Mesenchymal stem cell (in vitro differentiated cells and primary cell): ENCODE data around the gene TM4SF20.

ENCODE experiments used
- DNase-seq: peaks from one replicate; pipeline ENCODE4 v3.0.0-alpha.2; 2013
- H2AFZ ChIP-seq: one replicate; pipeline ENCODE4 v1.6.1; 2013; ENCODE audit warnings: low read depth, mild to moderate bottlenecking, control low read depth, inconsistent platforms, low read length, moderate library complexity
- H2AK5ac ChIP-seq: 2 replicates; pipeline ENCODE4 v1.6.1; 2013; ENCODE audit warnings: low read length, moderate library complexity, mild to moderate bottlenecking, inconsistent platforms; ENCODE audit not compliant: severe bottlenecking
- H2BK120ac ChIP-seq: one replicate; pipeline ENCODE4 v1.6.1; 2013; ENCODE audit warnings: low read depth, mild to moderate bottlenecking, inconsistent platforms, low read length, moderate library complexity
- H2BK12ac ChIP-seq, 2 experiments: one replicate each; pipeline ENCODE4 v1.6.1; 2013; ENCODE audit warnings: inconsistent platforms in 2 of 2, low read length in 2 of 2, mild to moderate bottlenecking in 2 of 2, moderate library complexity in 2 of 2, control low read depth in 1 of 2
- H2BK15ac ChIP-seq: one replicate; pipeline ENCODE4 v1.6.1; 2013; ENCODE audit warnings: mild to moderate bottlenecking, low read depth, inconsistent platforms; ENCODE audit not compliant: poor library complexity, severe bottlenecking
- H2BK5ac ChIP-seq: 2 replicates; pipeline ENCODE4 v1.6.1; 2013; ENCODE audit warnings: low read depth, mild to moderate bottlenecking, low read length, control low read depth, inconsistent platforms; ENCODE audit not compliant: poor library complexity, severe bottlenecking
- H3K14ac ChIP-seq, 2 experiments: one replicate each; pipeline ENCODE4 v1.6.1; 2013; ENCODE audit warnings: inconsistent platforms in 2 of 2, low read length in 2 of 2, control low read depth in 1 of 2, mild to moderate bottlenecking in 1 of 2, moderate library complexity in 1 of 2
- H3K18ac ChIP-seq, 2 experiments: one replicate each; pipeline ENCODE4 v1.6.1; 2013; ENCODE audit warnings: inconsistent platforms in 2 of 2, low read length in 2 of 2, control low read depth in 1 of 2, low read depth in 1 of 2, mild to moderate bottlenecking in 1 of 2
- H3K23ac ChIP-seq, 2 experiments: one replicate each; pipeline ENCODE4 v1.6.1; 2013; ENCODE audit warnings: inconsistent platforms in 2 of 2, low read length in 2 of 2, mild to moderate bottlenecking in 2 of 2, moderate library complexity in 2 of 2, control low read depth in 1 of 2
- H3K27ac ChIP-seq: 2 replicates; pipeline ENCODE4 v1.5.1; 2013; ENCODE audit warnings: mild to moderate bottlenecking, moderate library complexity, low read length, control low read depth, inconsistent platforms; ENCODE audit not compliant: poor library complexity, severe bottlenecking
- H3K27me3 ChIP-seq, 2 experiments: 2 replicates each; pipeline versions ENCODE4 v1.6.1 to v1.7.0; 2013; ENCODE audit warnings: low read length in 2 of 2, mild to moderate bottlenecking in 2 of 2, moderate library complexity in 2 of 2, control low read depth in 1 of 2, inconsistent platforms in 1 of 2; ENCODE audit not compliant: control insufficient read depth in 1 of 2, insufficient read depth in 1 of 2
- H3K36me3 ChIP-seq, 2 experiments: 2 replicates each; pipeline versions ENCODE4 v1.6.1 to v1.7.0; 2013; ENCODE audit warnings: low read length in 2 of 2, control low read depth in 1 of 2, inconsistent platforms in 1 of 2, low read depth in 1 of 2, mild to moderate bottlenecking in 1 of 2; ENCODE audit not compliant: insufficient read depth in 2 of 2, control insufficient read depth in 1 of 2
- H3K4ac ChIP-seq, 2 experiments: one replicate each; pipeline ENCODE4 v1.6.1; 2013; ENCODE audit warnings: inconsistent platforms in 2 of 2, low read length in 2 of 2, mild to moderate bottlenecking in 2 of 2, moderate library complexity in 2 of 2, control low read depth in 1 of 2, low read depth in 1 of 2
- H3K4me1 ChIP-seq: 2 replicates; pipeline ENCODE4 v1.6.1; 2013; ENCODE audit warnings: low read depth, low read length, control low read depth; ENCODE audit not compliant: control insufficient read depth, insufficient read depth
- H3K4me2 ChIP-seq: 2 replicates; pipeline ENCODE4 v1.6.1; 2013; ENCODE audit warnings: low read length, mild to moderate bottlenecking, inconsistent platforms; ENCODE audit not compliant: poor library complexity, severe bottlenecking
- H3K4me3 ChIP-seq, 2 experiments: 2 replicates each; pipeline versions ENCODE4 v1.5.1 to v1.7.0; 2013; ENCODE audit warnings: low read length in 2 of 2, mild to moderate bottlenecking in 2 of 2, control low read depth in 1 of 2, low read depth in 1 of 2; ENCODE audit not compliant: insufficient read depth in 1 of 2
- H3K79me1 ChIP-seq: replicated peaks from 2 replicates; pipeline ENCODE4 v1.6.1; 2013; ENCODE audit warnings: mild to moderate bottlenecking, control low read depth, low read length, inconsistent platforms; ENCODE audit not compliant: poor library complexity, severe bottlenecking
- H3K9ac ChIP-seq: 2 replicates; pipeline ENCODE4 v1.7.0; 2013; ENCODE audit warnings: mild to moderate bottlenecking, low read length, moderate library complexity
- H3K9me3 ChIP-seq: 2 replicates; pipeline ENCODE4 v1.7.0; 2013; ENCODE audit warnings: mild to moderate bottlenecking, low read length; ENCODE audit not compliant: control insufficient read depth
- H4K8ac ChIP-seq: one replicate; pipeline ENCODE4 v1.6.1; 2013; ENCODE audit warnings: inconsistent platforms, mild to moderate bottlenecking, low read length, moderate library complexity
- H4K91ac ChIP-seq: one replicate; pipeline ENCODE4 v1.6.1; 2013; ENCODE audit warnings: mild to moderate bottlenecking, low read length, inconsistent platforms
- WGBS: methylation state at CpG from one replicate; pipeline ENCODE4 v1.1.7; 2013; ENCODE audit warnings: mixed read lengths; 5-methylcytosine and 5-hydroxymethylcytosine counted together

TM4SF20 gene

GRCh38 chr2:227410191-227410590 is 31.1 kb upstream of the TM4SF20 start:
- no peak overlapping the region for H4K8ac ChIP-seq
- no peak overlapping the region for H3K4me3 ChIP-seq
- no peaks in the 10 kb centered on the region for H3K9me3 ChIP-seq
- no peak overlapping the region for H3K23ac ChIP-seq
- no peak overlapping the region for H3K27ac ChIP-seq
- no peak overlapping the region for H4K91ac ChIP-seq
- H2BK15ac ChIP-seq, result no peak overlapping the region
- DNase-seq, result no peak
- H3K36me3 ChIP-seq, result no peaks in the 10 kb centered on the region
- peaks cover 7% of the 10 kb centered on the region for H3K4me1 ChIP-seq
- H3K4me2 ChIP-seq, result no peak overlapping the region
- no peak overlapping the region for H2BK12ac ChIP-seq
- WGBS, result 87% methylated on average over 3 of the region's 3 CpGs
- no peak overlapping the region for H2BK5ac ChIP-seq
- no peak overlapping the region for H3K14ac ChIP-seq
- no peak overlapping the region for H2AK5ac ChIP-seq
- no peak overlapping the region for H2AFZ ChIP-seq
- no peak overlapping the region for H3K4ac ChIP-seq
- no peak overlapping the region for H3K18ac ChIP-seq
- H3K27me3 ChIP-seq, result no peaks in the 10 kb centered on the region
- no peak overlapping the region for H3K9ac ChIP-seq
- no peaks in the 10 kb centered on the region for H3K79me1 ChIP-seq
- no peak overlapping the region for H2BK120ac ChIP-seq

GRCh38 chr2:227407591-227408151 is 28.6 kb upstream of the TM4SF20 start:
- no peaks in the 10 kb centered on the region for H3K36me3 ChIP-seq
- WGBS, result 93% methylated on average over 16 of the region's 16 CpGs
- no peak overlapping the region for H3K4me3 ChIP-seq
- peaks cover 3% of the 10 kb centered on the region for H3K4me1 ChIP-seq
- no peaks in the 10 kb centered on the region for H3K79me1 ChIP-seq
- no peak overlapping the region for H4K91ac ChIP-seq
- H3K27ac ChIP-seq, result no peak overlapping the region
- H3K9me3 ChIP-seq, result no peaks in the 10 kb centered on the region
- no peak overlapping the region for H2BK120ac ChIP-seq
- no peak overlapping the region for H2BK15ac ChIP-seq
- H3K4me2 ChIP-seq, result no peak overlapping the region
- no peak overlapping the region for H3K9ac ChIP-seq
- DNase-seq, result no peak
- H2AFZ ChIP-seq, result no peak overlapping the region
- H3K18ac ChIP-seq, result no peak overlapping the region
- no peak overlapping the region for H4K8ac ChIP-seq
- H3K27me3 ChIP-seq, result no peaks in the 10 kb centered on the region
- peak overlapping the region; percentile 29 for H2AK5ac ChIP-seq
- H3K23ac ChIP-seq, result no peak overlapping the region
- peak overlapping the region in 1 of 2 experiments; percentile 1 for H2BK12ac ChIP-seq
- no peak overlapping the region for H3K14ac ChIP-seq
- H2BK5ac ChIP-seq, result no peak overlapping the region
- H3K4ac ChIP-seq, result no peak overlapping the region

- Histone ChIP-seq H2AK5ac (peak overlapping the region; percentile 3), H3K18ac (peak overlapping the region in 1 of 2 experiments; percentile 84), H2BK120ac (no peak overlapping the region), H3K14ac (peak overlapping the region in 1 of 2 experiments; percentile 59), H3K4ac (peak overlapping the region in 1 of 2 experiments; percentile 82), H3K36me3 (no peaks in the 10 kb centered on the region), H2BK12ac (peak overlapping the region; percentile 42 to 43), H3K4me1 (peaks cover 2% of the 10 kb centered on the region), H2AFZ (no peak overlapping the region), H3K4me2 (no peak overlapping the region), H2BK15ac (peak overlapping the region; percentile 29), H3K79me1 (no peaks in the 10 kb centered on the region), H4K8ac (peak overlapping the region; percentile 59), H3K9me3 (no peaks in the 10 kb centered on the region), H3K4me3 (peak overlapping the region in 1 of 2 experiments; percentile 53), H3K23ac (no peak overlapping the region), H4K91ac (no peak overlapping the region), H3K27me3 (no peaks in the 10 kb centered on the region), H3K27ac (peak overlapping the region; percentile 77), H2BK5ac (no peak overlapping the region), H3K9ac (peak overlapping the region; percentile 88)
- DNase-seq, result peak; percentile 94
- WGBS, result 21% methylated on average over 7 of the region's 7 CpGs
These were observed 27.3 kb upstream of the TM4SF20 start for GRCh38 chr2:227406177-227407031.

- Histone ChIP-seq H2BK15ac (no peak overlapping the region), H3K18ac (no peak overlapping the region), H3K4me3 (no peak overlapping the region), H3K4me1 (peaks cover 4% of the 10 kb centered on the region), H4K8ac (no peak overlapping the region), H3K9ac (no peak overlapping the region), H3K23ac (no peak overlapping the region), H3K36me3 (no peaks in the 10 kb centered on the region), H2AFZ (no peak overlapping the region), H3K4me2 (no peak overlapping the region), H3K9me3 (no peaks in the 10 kb centered on the region), H2BK5ac (no peak overlapping the region), H4K91ac (no peak overlapping the region), H3K4ac (no peak overlapping the region), H3K27ac (no peak overlapping the region), H3K14ac (no peak overlapping the region), H3K79me1 (no peaks in the 10 kb centered on the region), H2BK12ac (no peak overlapping the region), H2BK120ac (no peak overlapping the region), H3K27me3 (no peaks in the 10 kb centered on the region), H2AK5ac (peak overlapping the region; percentile 10)
- WGBS, result 67% methylated on average over 2 of the region's 4 CpGs
- no peak for DNase-seq
These were observed 25.6 kb upstream of the TM4SF20 start for GRCh38 chr2:227404585-227405271.
